Measurements from ENCODE around the gene ZNF385B.

ZNF385B gene

GRCh38 chr2:179588486-179589145 is 272.8 kb downstream of the ZNF385B start:
- POLR2A ChIA-PET, result no interaction called here
- Histone ChIP-seq H3K4me3 (ENCODE audit: low read depth, low read length) (no peak overlapping the region), H3K9me3 (ENCODE audit: control insufficient read depth, insufficient read depth, low read depth, low read length) (no peaks in the 10 kb centered on the region), H3K27ac (ENCODE audit: extremely low read depth, low read depth, low read length) (no peak overlapping the region), H3K36me3 (ENCODE audit: control insufficient read depth in 2 of 2, insufficient read depth in 1 of 2, low read length in 2 of 2) (no peaks in the 10 kb centered on the region), H3K4me1 (ENCODE audit: control insufficient read depth, insufficient read depth, low read length) (no peaks in the 10 kb centered on the region)
- TF ChIP-seq PRDM1 (tag by site-specific recombination; IDR thresholded peaks at IDR 0.05), result no peak
- no peak for TF ChIP-seq HOXD13 (CRISPR knock-in tag; IDR thresholded peaks at IDR 0.05; ENCODE audit: borderline replicate concordance)
- TF ChIP-seq ZNF362 (tag by site-specific recombination; IDR thresholded peaks at IDR 0.05), result no peak
- no peak for TF ChIP-seq ZNF114 (tag by site-specific recombination; IDR thresholded peaks at IDR 0.05)
- no peak for TF ChIP-seq ZNF121 (tag by site-specific recombination; IDR thresholded peaks at IDR 0.05)
- no peak for TF ChIP-seq ZNF488 (tag by site-specific recombination; IDR thresholded peaks at IDR 0.05)
- TF ChIP-seq ZNF701 (tag by site-specific recombination; IDR thresholded peaks at IDR 0.05), result no peak
- TF ChIP-seq PRDM10 (tag by site-specific recombination; IDR thresholded peaks at IDR 0.05), result no peak
- TF ChIP-seq ZNF664 (tag by site-specific recombination; IDR thresholded peaks at IDR 0.05), result no peak
- no peak for TF ChIP-seq ZFP37 (tag by site-specific recombination; IDR thresholded peaks at IDR 0.05)
- no peak for TF ChIP-seq EGR2 (tag by site-specific recombination; IDR thresholded peaks at IDR 0.05; ENCODE audit: low read depth)
- TF ChIP-seq ZNF366 (tag by site-specific recombination; conservative IDR thresholded peaks at IDR 0.05), result no peak
- no peak for TF ChIP-seq ZNF530 (tag by site-specific recombination; IDR thresholded peaks at IDR 0.05; ENCODE audit: low read depth)
- no peak for TF ChIP-seq KLF10 (tag by site-specific recombination; IDR thresholded peaks at IDR 0.05)
- TF ChIP-seq ZNF837 (tag by site-specific recombination; IDR thresholded peaks at IDR 0.05), result no peak
- TF ChIP-seq ZBTB44 (tag by site-specific recombination; IDR thresholded peaks at IDR 0.05), result no peak
- no peak for TF ChIP-seq ZNF394 (tag by site-specific recombination; IDR thresholded peaks at IDR 0.05; ENCODE audit: borderline replicate concordance)
- CTCF ChIA-PET, result no interaction called here

GRCh38 chr2:179584760-179585159 is 276.7 kb downstream of the ZNF385B start:
- no peak overlapping the region for H3K27ac ChIP-seq (ENCODE audit: extremely low read depth, low read depth, low read length)
- TF ChIP-seq ZNF211 (tag by site-specific recombination; IDR thresholded peaks at IDR 0.05; ENCODE audit: low read depth) (no peak), ZNF488 (tag by site-specific recombination; IDR thresholded peaks at IDR 0.05) (no peak), ZNF670 (tag by site-specific recombination; IDR thresholded peaks at IDR 0.05; ENCODE audit: low read depth) (no peak), ZBTB26 (tag by site-specific recombination; optimal IDR thresholded peaks at IDR 0.05) (no peak), BCL11A (tag by site-specific recombination; IDR thresholded peaks at IDR 0.05; ENCODE audit: low read depth) (no peak), SALL2 (tag by site-specific recombination; IDR thresholded peaks at IDR 0.05; ENCODE audit: borderline replicate concordance) (no peak), ZNF324 (tag by site-specific recombination; IDR thresholded peaks at IDR 0.05) (no peak)
- CTCF ChIA-PET, result no interaction called here
- H3K4me1 ChIP-seq (ENCODE audit: control insufficient read depth, insufficient read depth, low read length), result no peaks in the 10 kb centered on the region
- no peaks in the 10 kb centered on the region for H3K9me3 ChIP-seq (ENCODE audit: control insufficient read depth, insufficient read depth, low read depth, low read length)
- no peaks in the 10 kb centered on the region for H3K36me3 ChIP-seq (ENCODE audit: control insufficient read depth in 2 of 2, insufficient read depth in 1 of 2, low read length in 2 of 2)
- H3K4me3 ChIP-seq (ENCODE audit: low read depth, low read length), result no peak overlapping the region
- POLR2A ChIA-PET, result no interaction called here
